ENCODE data around the gene POLA2.

DNA sequence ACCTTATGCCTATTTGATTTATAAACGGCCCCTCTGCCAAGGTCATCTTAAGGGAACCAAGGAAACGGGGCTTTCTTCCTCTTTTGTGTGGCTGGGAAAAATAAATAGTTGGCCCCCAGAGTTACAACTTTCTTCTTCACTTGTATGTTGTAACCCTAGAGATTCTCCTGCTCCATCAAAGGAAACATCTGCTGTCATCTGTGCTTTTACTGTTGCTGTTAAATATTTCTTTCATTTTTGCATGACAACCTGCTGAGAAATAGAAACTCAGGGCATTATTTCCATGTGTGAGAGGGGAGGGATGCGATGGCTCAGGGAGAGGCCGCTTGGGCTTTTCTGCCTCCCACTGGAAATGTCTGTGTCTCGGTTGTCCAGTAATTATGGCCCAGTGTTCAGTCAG is 31.1 kb downstream of the POLA2 start:
- TF ChIP-seq POLR2AphosphoS5 (IDR thresholded peaks at IDR 0.05; ENCODE audit: low read depth, low read length): no peak
- no peak for TF ChIP-seq POLR2A (IDR thresholded peaks at IDR 0.05; ENCODE audit: low read depth, low read length)
- no peak for TF ChIP-seq TAF1 (IDR thresholded peaks at IDR 0.05; ENCODE audit: borderline replicate concordance, low read depth, low read length)
